SJCRH30 (cell line): ENCODE results near the gene NLRP13. TPM values are rescaled to one million over a fixed set of nuclear protein-coding genes. Genes with fewer than 3 reads are reported as not detected.

ENCODE experiments used
- DNase-seq, 2 experiments: peaks; one replicate each; pipeline ENCODE4 v3.0.0-alpha.2; 2015 to 2020
- H3K27ac ChIP-seq: fragments of 250-450 bp; sonication (Bioruptor Pico); 2 replicates; pipeline ENCODE4 v1.5.1; 2020; ENCODE audit warnings: mild to moderate bottlenecking, moderate library complexity
- H3K27me3 ChIP-seq: fragments of 250-450 bp; sonication (Bioruptor Pico); 2 replicates; pipeline ENCODE4 v1.5.1; 2020; ENCODE audit warnings: mild to moderate bottlenecking, moderate library complexity
- H3K36me3 ChIP-seq: fragments of 250-450 bp; sonication (Bioruptor Pico); 2 replicates; pipeline ENCODE4 v1.5.1; 2020; ENCODE audit warnings: mild to moderate bottlenecking, moderate library complexity
- H3K4me1 ChIP-seq: fragments of 250-450 bp; sonication (Bioruptor Pico); 2 replicates; pipeline ENCODE4 v1.5.1; 2020; ENCODE audit warnings: mild to moderate bottlenecking, moderate library complexity
- H3K4me3 ChIP-seq: fragments of 250-450 bp; sonication (Bioruptor Pico); 2 replicates; pipeline ENCODE4 v1.5.1; 2020; ENCODE audit warnings: mild to moderate bottlenecking, moderate library complexity
- H3K9me3 ChIP-seq: fragments of 250-450 bp; sonication (Bioruptor Pico); replicated peaks from 2 replicates; pipeline ENCODE4 v1.5.1; 2020; ENCODE audit warnings: mild to moderate bottlenecking, moderate library complexity
- total RNA-seq: library from RNA; depleted of rRNA; stranded (reverse); fragments of >200 nt; shearing (Covaris generic); gene quantifications from 2 replicates; pipeline ENCODE4 v1.2.3, GENCODE V29; 2014; rRNA removed

Gene NLRP13
- total RNA-seq, 1 experiment from 2014 or later: not detected

- Histone ChIP-seq H3K9me3 (no peaks in the 10 kb centered on the region), H3K27ac (no peak overlapping the region), H3K4me1 (no peaks in the 10 kb centered on the region), H3K36me3 (no peaks in the 10 kb centered on the region), H3K4me3 (no peak overlapping the region), H3K27me3 (no peaks in the 10 kb centered on the region)
- no peak for DNase-seq
Measured at GRCh38 chr19:55858969-55859368, 73.2 kb downstream of the NLRP13 start.

- no peaks in the 10 kb centered on the region for H3K9me3 ChIP-seq
- no peak for DNase-seq
Measured at GRCh38 chr19:55858401-55858800, 73.7 kb downstream of the NLRP13 start.

GRCh38 chr19:55857974-55858373, 74.2 kb downstream of the NLRP13 start:
- Histone ChIP-seq H3K4me1 (no peaks in the 10 kb centered on the region), H3K36me3 (no peaks in the 10 kb centered on the region), H3K9me3 (no peaks in the 10 kb centered on the region), H3K27me3 (no peaks in the 10 kb centered on the region), H3K4me3 (no peak overlapping the region), H3K27ac (no peak overlapping the region)
- no peak for DNase-seq

More at GRCh38 chr19:55858401-55858800, 73.7 kb downstream of the NLRP13 start:
- no peaks in the 10 kb centered on the region for H3K27me3 ChIP-seq
- no peaks in the 10 kb centered on the region for H3K36me3 ChIP-seq
- H3K27ac ChIP-seq: no peak overlapping the region
- H3K4me3 ChIP-seq: no peak overlapping the region
- no peaks in the 10 kb centered on the region for H3K4me1 ChIP-seq

GRCh38 chr19:55857149-55857548, 75.0 kb downstream of the NLRP13 start:
- no peaks in the 10 kb centered on the region for H3K4me1 ChIP-seq
- no peak overlapping the region for H3K27ac ChIP-seq
- no peak overlapping the region for H3K4me3 ChIP-seq
- H3K9me3 ChIP-seq: no peaks in the 10 kb centered on the region
- no peaks in the 10 kb centered on the region for H3K27me3 ChIP-seq
- no peak for DNase-seq
- no peaks in the 10 kb centered on the region for H3K36me3 ChIP-seq

GRCh38 chr19:55855160-55855559, 77.0 kb downstream of the NLRP13 start:
- Histone ChIP-seq H3K4me1 (no peaks in the 10 kb centered on the region), H3K4me3 (no peak overlapping the region), H3K9me3 (no peaks in the 10 kb centered on the region), H3K27ac (no peak overlapping the region), H3K36me3 (no peaks in the 10 kb centered on the region), H3K27me3 (no peaks in the 10 kb centered on the region)
- no peak for DNase-seq

Other genes with a start within 250 kb of the NLRP13 start
- gene NLRP9, start 193.9 kb downstream of the NLRP13 start, total RNA-seq: 0.02 TPM in 1 of 2 replicates, not detected in the other
- 1.1 TPM in 2 replicates for gene RFPL4A, start 173.2 kb downstream of the NLRP13 start, total RNA-seq
- 0.61 and 1.1 TPM in 2 replicates for gene RFPL4AL1, start 163.2 kb downstream of the NLRP13 start, total RNA-seq
- 4.6 and 4.9 TPM in 2 replicates for gene NLRP11, start 100.3 kb downstream of the NLRP13 start, total RNA-seq
- not detected in 2 replicates for gene NLRP4, start 95.8 kb downstream of the NLRP13 start, total RNA-seq
- gene NLRP8, start 15.5 kb upstream of the NLRP13 start, total RNA-seq: 0.08 TPM in 1 of 2 replicates, not detected in the other
- gene NLRP5, start 54.4 kb upstream of the NLRP13 start, total RNA-seq: not detected in 2 replicates
- gene ZNF787, start 189.0 kb upstream of the NLRP13 start, total RNA-seq: 24.7 and 24.8 TPM in 2 replicates
- 18.7 and 19.8 TPM in 2 replicates for gene ZNF444, start 209.0 kb upstream of the NLRP13 start, total RNA-seq
- gene GALP, start 243.7 kb upstream of the NLRP13 start, total RNA-seq: not detected in 2 replicates